GM18520 (cell line): ENCODE data around the gene ZNF22.

Experiments
- ATAC-seq: cut with Tn5 transposase; IDR thresholded peaks from one replicate; pipeline ENCODE4 v1.9.1; 2021; ENCODE audit not compliant: unreplicated experiment

The ZNF22 gene

DNA sequence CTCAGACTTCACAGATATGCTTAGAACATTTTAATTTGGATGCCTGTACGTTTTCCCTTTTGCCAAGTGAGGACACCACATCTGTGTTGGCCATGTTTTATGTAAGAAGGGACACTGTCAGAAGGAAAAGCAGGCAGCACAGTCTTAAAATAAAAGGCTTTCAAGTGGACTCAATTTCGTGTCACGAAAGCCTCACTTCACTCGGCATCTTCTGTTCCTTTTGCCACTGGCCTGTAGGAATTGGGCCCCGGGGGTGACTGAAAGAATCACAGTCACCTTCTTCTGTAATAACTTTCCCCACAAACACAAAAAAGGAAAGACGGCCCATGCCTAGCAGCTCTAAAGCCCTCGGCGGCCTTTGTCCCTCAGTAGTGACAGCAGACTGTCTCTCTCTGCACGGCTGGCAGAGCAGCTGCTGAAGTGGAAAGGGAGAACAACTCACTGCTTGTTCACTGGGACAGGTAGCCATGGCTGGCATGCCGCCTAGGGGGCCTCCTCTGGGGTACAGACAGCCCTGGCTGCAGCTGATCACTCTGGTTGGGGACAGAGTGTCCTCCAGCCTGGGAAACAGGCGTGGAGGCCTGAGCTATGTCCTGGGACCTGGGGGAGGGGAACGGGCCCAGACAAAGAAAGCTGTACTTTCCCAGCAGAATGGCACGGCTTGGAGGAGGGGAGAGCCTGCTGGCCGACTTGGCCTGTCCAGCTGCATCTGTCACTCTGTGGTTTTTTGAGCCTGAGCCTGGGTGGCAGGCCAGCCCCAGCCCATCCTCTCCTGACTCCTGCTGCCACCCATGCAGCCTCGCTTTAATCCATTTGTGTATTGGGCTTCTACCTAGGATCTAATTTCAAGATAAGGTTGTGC, 36.7 kb upstream of the ZNF22 start:
- ATAC-seq, result no peak

DNA sequence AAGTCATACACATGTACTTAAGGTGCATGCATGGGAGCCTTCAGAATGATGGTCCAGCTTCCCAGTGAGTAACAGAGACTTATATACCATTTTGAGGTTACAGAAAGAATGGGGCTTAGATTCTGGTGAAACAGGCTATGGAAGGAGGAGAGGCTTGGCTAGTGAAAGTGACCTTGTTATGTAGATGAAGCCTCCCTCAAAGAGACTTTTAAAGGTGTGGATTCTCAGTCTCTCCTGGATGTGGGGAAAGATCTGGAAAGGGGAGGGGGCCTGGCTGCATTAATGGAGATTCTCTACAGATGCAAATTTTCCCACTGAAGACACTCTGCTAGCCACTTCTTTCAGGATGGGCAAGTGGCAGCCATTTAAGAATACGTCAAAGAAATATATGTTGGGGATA, 35.6 kb upstream of the ZNF22 start:
- ATAC-seq, result no peak

DNA sequence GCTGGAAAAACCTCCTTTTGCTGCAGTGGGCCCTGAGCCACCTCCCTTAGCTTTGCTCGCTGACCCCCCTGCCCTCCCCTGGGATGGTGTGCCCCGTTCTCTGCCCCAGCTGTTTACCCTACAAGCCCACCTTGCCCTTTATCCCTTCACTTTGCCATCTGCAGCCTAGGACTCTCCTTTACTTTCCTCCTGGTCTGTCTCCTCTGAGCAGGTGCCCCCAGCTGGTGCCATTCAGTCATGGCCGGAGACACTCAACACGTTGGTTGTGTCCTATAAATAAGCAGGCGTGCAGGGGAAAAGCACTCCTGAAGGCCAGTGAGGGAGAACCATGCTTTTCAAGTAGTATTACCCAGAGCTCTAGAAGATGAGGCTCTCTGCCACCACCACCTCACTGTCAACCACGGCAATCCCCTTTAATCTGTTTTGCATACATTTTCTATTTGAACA, 35.0 kb upstream of the ZNF22 start:
- peak; percentile 42 for ATAC-seq

DNA sequence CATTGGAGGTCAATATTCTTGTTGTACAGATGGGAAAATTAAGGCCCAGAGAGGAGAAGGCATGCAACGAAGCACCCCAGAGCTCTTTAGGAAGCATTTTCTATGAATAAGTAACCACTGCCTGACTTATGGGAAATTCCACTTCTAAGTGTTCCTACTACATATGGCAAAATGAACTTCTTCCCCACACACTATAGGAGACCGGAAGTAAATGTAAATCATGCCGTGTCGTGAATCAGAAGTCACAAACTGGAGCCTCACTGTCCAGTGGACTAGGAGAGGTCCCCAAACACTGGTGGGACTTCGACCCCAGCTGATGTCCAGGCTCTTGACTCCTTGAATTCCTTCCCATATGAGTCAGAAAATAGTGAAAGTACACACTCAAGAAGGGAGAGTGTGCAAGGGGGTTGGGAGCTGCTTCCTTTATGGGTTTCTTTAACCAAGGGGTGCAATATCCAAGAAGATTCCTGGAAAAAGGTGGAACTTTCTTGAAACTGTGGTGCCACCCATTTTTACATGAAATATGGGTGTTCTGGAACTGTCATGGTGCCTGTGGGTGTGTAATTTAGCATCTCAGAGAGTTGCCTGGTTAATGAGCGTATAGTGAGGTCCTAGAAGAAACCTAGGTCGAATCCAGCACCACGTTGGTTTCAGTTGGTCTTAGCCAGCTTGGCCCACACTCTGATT, 34.5 kb upstream of the ZNF22 start:
- peak; percentile 35 for ATAC-seq

DNA sequence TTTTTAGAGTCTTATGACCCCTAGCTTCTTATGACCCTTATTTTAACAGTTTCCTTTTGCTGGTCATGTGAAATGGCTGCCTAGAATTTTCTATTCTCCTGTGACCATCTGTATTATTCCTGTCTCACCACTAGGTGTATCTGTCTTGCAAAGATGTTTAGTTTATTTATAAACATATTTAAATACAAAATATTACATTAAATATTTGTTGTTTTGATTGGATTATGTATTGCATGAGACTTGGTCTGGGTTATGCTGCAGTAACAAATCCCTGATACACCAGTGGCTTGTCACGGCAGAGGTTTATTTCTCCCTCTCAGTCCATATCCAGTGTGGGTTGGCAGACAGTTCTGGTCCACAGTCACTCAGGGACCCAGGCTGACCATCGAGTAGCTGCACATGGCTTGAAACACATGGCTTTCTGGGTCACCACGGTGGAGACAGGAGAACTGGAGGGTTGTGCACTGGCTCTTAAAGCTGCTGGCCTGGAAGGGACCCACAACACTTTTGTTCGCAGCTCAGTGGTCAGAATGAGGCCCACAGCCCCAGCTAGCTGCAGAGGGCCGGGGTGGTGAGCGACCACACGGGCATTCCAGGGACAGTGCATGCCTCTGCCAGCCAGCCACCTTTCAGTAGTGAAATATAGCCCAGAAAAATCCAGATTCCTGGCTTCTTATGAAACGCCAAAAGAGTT, 33.8 kb upstream of the ZNF22 start:
- no peak for ATAC-seq

DNA sequence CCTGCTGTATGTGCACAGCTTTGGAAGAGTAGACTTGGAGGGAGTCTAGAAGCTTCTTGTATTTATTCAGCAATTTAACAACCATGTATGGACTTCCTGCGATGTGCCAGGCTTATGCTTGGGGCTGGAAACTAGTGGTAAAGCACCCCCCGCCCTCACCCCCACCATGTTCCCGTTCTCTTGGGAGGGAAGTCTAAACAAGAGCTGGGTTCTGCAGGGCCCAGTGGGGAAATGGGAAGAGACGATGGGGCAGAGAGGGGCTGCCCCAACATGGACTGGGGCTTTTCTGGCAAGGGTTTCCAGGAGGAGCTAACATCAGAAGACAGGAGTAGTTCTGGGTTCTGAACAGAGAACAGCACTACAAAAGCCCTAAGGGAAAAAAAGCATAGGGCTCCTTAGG, 33.1 kb upstream of the ZNF22 start:
- ATAC-seq, result no peak

DNA sequence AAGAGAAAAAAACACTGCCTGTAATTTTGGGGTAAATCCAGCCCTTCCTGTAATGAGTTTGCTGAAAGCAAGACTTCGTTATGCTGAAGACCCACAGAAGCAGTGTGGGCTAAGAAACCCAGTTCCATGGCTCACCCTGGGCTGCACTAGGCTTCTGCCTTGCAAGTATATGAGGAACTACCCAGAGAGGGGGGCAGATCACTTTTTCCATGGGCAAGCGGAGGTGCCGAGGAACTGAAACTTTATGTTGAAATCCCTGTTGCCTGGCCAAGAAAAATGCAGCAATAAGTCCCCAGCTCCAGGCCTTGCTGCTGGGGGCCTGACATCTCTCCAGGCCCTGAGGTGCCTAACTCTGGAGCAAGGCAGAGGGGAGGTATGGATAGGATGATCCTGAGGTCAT, 32.6 kb upstream of the ZNF22 start:
- no peak for ATAC-seq

DNA sequence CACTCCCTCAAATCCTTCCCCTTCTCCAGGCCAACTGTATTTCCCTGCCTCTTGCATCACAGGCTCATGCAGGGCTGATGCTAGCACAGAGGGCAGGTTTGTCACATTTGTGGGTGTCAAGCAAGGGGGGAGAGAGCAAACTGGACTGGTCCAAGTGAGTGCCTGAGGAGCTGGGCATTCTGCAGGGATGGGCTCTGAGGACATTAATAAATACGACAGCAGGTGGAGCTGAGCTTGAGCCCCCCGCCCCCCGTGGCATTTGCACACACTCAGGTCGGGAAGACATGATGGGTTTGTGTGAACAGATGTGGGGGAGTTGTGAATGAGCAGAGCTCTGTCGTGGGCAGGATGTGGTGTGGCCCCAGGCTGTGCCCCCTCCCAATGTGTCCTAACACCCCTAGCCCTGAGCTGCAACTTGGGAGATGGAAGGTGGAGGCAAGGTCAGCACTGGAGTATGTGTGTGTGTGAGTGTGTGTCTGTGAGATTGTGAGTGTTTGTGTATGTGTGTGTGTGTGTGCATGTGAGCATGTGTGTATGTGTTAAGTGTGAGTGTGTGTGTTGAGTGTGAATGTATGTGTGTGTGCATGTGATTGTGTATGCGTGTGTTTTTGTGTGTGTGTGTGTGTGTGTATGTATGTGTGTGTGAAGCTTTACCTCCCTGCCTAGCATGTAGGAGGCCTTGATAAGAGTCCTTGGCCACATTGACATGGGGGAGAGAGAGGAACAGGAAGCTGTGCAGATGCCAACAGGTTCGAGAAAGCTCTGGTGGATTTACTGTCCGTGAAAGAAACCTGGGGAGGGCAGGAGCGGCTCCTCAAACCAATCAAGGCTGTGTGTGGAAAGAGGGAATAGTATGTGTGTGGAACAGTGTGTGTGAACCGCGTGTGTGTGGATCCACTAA, 32.0 kb upstream of the ZNF22 start:
- no peak for ATAC-seq

DNA sequence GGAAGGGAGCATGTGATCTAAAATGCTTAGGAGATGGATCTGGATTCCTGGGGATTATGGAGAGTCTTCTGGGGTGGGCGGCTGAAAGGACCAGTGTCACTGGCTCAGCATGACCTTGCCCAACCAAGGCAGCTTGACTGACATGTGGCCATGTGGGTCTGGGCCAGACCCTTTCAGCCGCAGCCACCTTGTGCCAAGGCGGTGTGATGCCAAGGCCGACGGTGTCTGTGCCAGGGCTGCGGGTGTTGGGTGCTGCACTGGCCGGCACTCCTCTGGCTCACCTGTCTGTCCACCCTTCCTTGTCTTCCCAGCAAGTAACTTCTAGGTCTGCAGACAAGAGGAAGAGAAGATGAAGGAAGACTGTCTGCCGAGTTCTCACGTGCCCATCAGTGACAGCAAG, 30.9 kb upstream of the ZNF22 start:
- ATAC-seq, result no peak

DNA sequence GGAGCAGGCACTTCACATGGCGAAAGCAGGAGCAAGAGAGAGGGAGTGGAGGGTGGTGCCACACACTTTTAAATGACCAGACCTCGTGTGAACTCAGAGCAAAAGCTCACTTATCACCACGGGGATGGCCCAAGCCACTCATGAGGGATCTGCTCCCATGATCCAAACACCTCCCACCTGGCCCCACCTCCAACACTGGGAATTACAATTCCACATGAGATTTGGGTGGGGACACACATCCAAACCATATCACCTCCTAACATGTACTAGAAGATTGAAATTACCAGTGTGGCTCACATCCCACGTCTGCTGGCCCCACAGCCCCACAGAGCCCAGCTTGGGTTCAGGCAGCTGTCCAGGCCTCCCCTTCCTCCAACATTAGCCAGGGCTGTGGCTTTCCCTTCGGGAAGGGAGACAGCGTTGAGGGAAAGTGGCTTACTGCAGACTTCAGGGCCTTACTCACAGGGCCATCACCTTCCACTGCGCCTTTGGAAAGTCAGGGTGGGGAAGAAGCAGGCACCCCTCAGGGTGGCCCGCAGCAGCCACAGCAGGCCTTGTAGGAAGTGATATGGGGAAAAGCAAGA, 29.8 kb upstream of the ZNF22 start:
- ATAC-seq, result no peak

DNA sequence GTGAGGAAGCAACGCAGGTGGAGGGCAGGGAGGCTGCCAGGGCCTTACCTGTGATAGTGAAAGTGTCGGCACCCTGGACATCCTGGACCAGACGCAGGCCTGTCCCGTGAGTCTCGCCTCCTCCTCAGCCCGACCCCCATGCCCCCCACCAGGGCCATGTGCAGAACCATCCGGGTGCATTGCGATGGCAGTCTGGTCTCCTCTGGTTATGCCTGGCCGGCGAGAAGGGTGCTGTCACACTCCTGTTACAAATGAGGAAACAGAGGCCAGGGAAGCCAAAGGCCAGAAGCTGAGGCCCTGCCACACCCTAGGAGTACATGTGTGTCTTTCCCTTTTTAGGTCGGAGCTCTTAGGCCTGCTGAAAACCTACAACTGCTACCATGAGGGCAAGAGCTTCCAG, 29.3 kb upstream of the ZNF22 start:
- ATAC-seq, result no peak

DNA sequence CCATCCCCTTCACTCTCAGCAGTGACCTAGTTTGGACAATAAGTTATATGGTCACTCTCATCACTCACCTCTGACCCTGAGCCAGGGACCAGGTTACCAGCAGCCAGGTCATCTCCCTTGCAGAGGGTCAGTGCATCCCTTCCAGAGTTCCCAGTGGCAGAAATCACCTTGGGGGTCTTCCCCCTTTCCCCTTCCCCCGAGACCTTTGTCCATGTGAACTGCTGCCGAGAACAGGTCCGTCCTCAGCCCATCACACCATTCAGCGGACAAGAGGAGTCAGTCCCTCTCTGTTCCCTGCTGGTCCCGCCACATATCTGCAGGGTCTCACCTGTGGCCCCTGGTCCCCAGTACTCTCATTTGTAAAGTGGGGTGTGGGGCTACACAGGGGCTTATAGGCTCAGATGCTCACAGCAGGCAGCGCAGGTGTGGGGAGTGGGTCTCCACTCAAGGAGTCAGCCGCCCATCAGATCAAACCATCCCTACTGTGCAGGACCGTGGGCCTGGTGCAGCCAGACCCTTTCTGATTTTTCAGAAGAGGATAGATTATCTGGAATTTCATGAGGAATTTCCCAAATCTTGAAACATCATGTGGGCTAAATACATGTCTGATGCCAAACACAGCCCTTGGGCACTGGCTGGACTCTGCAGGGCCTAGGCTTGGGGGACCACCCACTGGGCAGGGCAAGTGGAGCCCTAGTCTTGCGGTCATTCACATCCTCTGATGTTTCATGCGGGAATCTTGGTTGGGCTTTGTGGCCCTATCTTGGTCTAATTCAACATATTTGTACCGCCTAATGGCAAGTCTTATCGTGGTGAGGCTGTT, 28.6 kb upstream of the ZNF22 start:
- ATAC-seq, result no peak

DNA sequence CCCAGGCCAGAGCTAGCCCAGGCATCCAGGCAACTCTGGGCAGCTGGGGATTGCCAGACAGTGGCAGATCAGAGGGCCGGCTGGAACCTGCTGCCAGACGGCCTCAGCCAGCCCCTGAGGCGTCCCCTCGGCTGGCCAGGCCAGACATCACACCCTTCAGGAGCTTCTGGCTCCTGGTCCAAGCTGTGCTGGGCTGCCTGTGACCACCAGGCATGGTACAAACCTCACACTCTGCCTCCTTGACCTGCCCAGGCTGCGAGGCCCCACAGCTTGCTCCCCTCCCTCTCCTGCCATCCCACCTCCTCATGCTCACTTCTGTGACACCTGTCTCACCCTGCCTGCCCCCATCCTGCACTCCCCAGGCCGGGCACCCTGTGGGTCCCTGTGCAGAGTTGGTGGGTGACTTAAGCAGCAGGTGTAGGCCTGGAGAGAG, 27.8 kb upstream of the ZNF22 start:
- ATAC-seq, result no peak

DNA sequence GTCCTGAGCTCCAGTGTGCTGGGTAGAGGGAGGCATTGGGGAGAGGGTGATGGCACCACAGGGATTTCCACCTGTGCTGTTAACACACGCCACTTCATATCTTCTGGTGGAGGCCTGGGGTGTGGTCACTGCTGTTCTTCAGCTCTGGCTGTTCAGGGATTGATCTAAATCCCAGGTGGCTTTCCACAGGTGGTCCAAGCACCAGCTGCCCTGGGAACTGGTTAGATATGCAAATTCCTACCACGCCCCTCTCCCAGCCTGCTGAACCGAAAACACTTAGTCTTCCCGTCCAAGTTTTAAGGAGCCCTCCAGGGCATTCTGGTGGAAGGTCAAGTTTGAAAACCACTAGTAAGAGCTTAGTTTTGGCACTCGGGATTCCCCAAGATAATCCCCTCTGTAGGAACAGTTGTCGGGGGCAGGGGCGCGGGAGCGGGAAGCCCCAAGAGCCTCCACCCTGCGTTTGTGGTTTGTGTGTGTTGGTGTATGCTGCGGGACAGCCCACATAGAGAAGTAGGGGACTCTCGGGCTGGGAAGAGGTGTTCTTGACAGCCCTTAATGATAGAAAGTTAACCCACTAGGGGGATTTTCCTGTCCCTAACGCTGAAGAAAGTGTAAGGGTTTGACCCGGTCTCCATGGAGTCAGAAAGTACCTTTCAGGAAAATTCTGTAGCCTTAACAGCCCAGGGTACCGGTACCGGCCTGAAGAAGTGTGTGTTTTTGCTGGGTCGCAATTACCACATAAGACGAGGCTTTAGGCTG, 27.2 kb upstream of the ZNF22 start:
- ATAC-seq, result no peak

DNA sequence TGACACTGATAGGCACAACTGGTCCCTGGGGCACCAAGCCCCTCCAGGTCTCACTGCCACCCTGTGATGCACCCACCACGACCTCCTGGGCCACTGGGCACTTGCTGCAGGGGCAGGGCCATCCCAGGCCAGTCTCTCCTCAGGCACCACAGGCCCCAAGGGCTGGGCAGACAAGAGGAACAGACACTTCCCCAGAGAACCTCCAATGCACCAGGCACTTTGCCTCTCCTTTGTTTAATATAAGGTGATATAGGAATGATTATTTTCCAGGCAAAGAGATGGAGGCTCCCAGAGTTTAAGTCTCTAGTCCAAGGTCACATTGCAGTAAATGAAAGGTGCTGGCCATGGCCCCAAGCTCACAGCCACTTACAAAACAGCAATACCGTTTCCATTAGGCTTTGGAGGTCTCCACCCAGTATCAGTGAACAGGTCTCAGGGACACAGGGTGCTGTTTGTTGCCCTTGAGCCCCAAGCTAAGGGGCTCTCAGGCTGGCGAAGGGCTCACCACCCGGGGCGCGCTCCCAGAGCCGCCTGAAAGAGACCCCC, 26.6 kb upstream of the ZNF22 start:
- no peak for ATAC-seq

DNA sequence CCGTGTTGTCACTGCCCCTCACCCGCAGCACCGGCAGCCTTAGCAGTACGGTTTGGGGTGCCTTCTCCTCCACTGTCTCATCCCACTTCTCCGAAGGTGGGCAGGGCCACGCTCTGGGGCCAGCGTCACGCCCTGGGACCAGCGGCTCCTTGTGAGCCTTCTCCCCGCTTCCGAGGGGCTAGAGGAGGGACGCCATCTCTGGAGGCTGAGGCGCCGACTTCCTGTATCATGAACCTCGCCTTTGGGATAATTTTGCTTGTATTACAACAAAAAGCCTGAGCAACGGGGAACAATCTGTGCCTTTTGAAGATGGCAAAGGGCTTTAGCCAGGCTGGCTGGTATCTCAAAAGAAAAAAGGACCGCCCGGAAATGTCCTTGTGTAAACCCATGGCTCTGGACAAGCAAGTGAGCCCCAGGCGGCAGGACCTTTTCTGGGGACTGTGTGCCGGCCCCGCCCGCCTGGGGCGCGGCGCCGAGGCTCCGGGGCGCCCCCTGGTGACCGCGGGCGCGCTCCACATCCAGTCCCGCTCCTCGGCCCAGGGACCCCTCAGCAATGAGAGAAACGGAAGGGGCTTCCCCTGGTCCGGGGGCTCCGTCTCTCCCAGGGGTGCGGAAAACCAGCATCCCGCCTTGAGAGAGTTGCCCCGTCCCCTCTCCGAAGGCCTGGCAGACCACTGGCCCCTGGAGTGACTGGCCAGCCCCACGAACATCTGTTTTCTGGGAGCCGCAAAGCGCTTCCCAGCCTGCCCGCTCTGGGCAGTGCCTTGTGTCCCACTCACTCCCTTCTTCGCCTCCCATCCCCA, 25.9 kb upstream of the ZNF22 start:
- peak; percentile 58 for ATAC-seq

DNA sequence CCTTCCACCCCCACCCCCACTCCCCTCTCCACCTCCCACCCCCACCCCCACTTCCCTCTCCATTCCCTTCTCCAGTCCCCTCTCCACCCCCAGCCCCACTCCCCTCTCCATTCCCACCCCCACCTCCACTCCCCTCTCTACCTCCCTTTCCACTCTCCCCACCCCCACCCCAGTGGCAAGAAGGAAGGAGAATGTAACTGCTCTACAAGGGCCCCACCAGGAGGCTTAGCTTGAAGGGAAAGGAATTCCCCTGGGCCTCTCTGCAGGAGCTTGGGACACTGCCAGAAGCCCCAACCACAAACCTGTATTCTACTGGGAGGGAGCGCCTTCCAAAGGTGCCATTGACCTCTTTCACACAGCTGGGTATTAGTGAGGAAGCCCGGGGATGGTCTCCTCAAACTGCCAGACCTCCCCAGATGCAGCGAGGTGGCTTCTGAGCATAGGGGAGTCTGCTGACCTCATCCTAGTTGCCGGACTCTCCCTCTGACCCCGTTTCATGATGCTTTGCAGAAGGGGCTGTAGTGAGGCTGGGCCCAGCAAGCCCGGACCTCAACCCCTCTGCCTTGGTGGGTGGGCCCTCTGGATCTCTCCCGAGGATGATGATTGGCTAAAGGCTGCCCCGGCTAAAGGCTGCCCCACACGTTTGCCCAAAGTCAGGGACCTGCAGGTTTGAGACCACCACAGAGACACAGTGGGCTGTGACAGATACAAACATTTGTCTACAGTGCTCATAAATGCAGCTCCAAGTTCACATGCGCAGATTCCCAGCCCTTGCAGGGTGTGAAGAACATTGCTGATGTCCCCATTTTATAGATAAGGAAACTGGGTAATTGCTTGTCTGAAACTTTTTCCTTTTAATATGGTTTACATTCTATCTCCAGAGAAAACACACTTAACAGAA, 25.0 kb upstream of the ZNF22 start:
- no peak for ATAC-seq
